HG02623 (cell line): Measurements from ENCODE around the gene CTNNA3.
"Not testable (repeated sequence)": the region's sequence is repeated elsewhere in the genome, so short reads cannot be mapped to it uniquely, and the experiment has no call there.

Experiments used
- ATAC-seq: cut with Tn5 transposase; IDR thresholded peaks from one replicate; pipeline ENCODE4 v1.9.1; 2021; ENCODE audit warnings: moderate library complexity; ENCODE audit not compliant: unreplicated experiment

The CTNNA3 gene

GRCh38 chr10:67520924-67521520 lies 175.0 kb downstream of the CTNNA3 start:
- ATAC-seq: peak; percentile 80

- ATAC-seq: no peak
Measured at GRCh38 chr10:67519434-67519833, 176.6 kb downstream of the CTNNA3 start.

- ATAC-seq: no peak
Measured at GRCh38 chr10:67518756-67519155, 177.2 kb downstream of the CTNNA3 start.

- ATAC-seq: no peak
Measured at GRCh38 chr10:67518043-67518442, 178.0 kb downstream of the CTNNA3 start.

DNA sequence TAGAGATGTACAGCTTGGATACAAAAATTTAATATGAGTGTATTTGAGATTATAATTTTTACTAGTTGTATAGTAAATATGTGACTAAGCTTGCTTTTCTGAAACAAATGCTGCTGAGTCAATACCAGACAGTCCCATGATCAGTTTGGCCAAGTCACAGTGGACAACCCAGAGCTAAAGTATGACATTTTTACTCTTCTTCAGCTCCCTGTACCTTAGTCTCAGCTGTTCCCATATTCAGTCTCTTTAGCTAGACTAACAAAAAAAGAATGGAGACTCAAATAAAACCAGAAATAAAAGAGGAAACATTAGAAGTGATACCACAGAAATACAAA lies 189.3 kb downstream of the CTNNA3 start:
- no peak for ATAC-seq

- no peak for ATAC-seq
Measured at GRCh38 chr10:67506083-67506756, 189.8 kb downstream of the CTNNA3 start.

DNA sequence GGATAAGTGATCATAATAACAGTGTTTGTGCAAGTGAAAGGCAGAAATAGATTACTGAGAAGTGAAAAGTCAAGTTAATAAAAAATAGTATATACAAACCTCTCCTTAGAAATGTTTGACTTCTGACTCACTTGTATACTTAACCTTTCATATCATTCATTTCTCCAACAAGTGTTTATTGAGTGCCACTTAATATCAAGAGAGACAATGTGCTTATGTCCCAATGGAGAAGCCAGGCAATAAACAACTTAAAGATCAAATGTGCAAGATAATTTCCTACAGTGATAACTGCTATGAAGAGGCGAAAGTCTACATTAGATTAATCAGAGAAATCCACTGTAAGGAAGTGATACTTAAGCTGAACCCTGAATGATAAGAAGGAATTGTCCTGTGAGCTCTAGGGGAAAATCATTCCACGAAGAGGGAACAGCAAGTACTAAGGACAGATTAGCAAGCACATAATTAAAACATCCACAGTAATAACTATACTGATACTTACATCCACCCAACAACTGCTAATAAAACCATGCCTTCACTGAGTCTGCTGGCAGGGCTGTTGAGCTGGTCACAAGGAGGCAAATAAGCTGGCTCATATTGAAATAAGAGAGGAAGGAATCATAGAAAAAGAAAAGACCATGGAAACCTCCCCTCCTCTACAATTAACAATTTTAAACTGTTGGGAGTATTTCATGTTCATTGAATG lies 203.5 kb downstream of the CTNNA3 start:
- ATAC-seq: no peak

GRCh38 chr10:67487906-67488619 lies 207.9 kb downstream of the CTNNA3 start:
- no peak for ATAC-seq

DNA sequence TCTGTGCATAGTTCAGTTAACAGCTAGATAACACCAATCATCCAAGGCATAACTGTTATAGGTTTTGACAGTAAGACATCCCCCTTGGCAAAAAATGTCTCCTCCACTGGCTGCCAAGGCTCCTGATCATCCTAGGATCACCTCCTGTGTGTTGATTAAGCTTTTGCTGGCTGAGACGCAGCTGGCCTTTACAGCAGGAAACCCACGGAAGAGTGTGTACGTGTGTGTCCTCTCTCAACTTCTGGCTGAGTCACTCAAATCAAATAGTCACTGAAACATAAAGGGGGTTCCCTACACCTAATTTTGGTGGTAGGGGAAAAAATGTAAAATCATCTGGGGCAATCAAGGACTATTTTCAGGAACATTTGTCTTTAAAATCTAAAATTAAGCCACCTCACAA lies 208.8 kb downstream of the CTNNA3 start:
- no peak for ATAC-seq

GRCh38 chr10:67477868-67478267 lies 218.1 kb downstream of the CTNNA3 start:
- no peak for ATAC-seq

GRCh38 chr10:67476201-67476600 lies 219.8 kb downstream of the CTNNA3 start:
- ATAC-seq: no peak

- ATAC-seq: no peak
Measured at GRCh38 chr10:67473850-67474633, 222.0 kb downstream of the CTNNA3 start.

GRCh38 chr10:67471022-67471421 lies 225.0 kb downstream of the CTNNA3 start:
- no peak for ATAC-seq

GRCh38 chr10:67464278-67464677 lies 231.7 kb downstream of the CTNNA3 start:
- ATAC-seq: no peak

GRCh38 chr10:67452892-67453291 lies 243.1 kb downstream of the CTNNA3 start:
- no peak for ATAC-seq

DNA sequence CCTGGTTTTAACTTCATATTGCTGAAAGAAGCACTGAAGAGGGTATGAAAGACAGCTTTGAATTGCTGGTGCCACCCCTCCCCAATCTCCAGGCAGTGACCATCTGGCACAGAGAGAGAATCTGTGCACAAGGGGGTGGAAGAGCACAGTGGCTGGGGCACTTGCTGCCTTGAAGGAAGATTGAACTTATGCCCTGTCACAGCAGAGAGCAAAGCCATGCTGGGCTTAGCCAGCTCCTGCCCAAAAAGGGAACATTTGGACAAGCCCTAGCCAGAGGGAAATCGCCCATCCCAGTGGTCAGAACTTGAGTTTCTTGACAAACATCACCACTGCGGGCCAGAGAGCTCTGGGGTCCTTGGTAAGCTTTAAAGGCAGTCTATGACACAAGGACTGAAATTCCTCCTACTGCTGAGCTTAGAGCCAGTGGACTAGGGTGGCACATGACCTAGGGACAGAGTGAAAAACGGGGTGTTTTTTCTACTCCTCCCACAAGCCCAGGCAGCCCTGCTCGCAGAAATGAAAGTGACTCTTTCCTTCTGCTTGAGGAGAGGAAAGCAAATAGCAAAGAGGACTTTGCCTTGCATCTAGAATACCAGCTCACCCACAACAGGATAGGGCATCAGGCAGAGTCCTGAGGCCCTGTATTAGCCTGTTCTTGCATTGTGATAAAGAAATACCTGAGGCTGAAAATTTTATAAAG lies 257.2 kb downstream of the CTNNA3 start:
- ATAC-seq: no peak

DNA sequence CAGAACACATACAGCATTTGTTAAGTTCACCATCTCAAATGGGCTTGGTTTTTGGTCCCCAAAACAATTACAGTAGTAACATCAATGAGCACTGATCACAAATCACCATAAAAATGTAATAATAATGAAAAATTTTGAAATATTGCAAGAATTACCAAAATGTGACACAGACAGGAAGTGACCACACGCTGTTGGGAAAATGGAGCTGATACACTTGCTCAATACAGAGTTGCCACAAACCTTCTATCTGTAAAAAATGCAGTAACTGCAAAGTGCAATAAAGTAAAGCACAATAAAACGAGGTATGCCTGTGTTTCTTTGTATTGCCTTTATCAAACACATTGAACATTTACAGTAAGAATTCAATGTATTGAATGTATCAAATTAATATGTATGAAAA lies 262.7 kb downstream of the CTNNA3 start:
- no peak for ATAC-seq

- no peak for ATAC-seq
Measured at GRCh38 chr10:67402620-67403019, 293.4 kb downstream of the CTNNA3 start.

DNA sequence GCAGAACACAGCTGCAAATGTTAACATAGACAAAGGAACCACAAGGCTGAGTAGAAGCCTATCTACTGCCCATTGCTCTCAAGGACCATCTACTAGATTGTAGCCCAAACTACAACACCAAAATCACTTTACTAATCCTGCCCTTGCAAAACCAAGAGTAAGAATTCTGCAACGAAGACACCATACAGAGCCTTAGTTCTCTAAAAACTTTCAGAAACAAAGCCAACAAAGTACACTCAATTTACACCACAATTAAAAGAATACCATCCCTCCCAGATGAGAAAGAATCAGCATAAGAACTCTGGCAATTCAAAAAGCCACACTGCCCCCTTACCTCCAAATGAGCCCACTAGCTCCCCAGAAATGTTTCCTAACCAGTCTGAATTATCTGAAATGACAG lies 294.3 kb downstream of the CTNNA3 start:
- no peak for ATAC-seq

- ATAC-seq: not testable (repeated sequence)
Measured at GRCh38 chr10:67386841-67387533, 309.0 kb downstream of the CTNNA3 start.
